HG03175 (cell line): Measurements from ENCODE around the gene HLA-G.

Experiments
- ATAC-seq: cut with Tn5 transposase; IDR thresholded peaks from one replicate; pipeline ENCODE4 v1.9.1; 2021; ENCODE audit warnings: mild to moderate bottlenecking, moderate library complexity; ENCODE audit not compliant: unreplicated experiment

Gene HLA-G

DNA sequence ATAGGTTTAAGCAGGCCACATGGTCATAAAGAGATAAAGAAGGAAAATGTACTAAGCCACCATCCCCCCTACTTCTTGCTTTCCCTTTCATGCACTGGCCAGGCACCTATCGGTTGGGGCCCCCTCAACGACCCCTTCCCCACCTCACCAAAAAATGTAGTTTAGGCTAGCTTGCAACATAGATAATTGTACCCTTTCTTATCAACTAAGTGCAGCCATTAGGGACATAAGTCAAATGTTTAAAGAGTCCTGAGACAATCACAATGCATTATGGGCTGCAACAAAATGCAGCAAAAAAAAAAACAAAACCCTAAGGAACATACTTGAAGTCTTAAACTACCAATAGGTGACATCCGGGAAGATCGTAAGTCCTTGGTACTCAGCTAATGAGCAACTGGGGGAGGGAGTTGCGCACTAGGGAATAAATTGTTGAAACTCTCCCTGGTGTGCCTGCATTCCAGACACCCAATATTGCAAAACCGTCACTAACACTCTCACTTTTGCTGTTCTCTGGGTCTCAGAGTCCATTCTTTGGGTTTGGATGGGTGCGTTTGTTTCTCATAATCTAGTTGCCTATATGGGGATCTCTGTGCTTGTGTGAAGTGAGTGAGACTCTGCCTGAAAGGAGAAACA is 12.4 kb upstream of the HLA-G start:
- ATAC-seq, result no peak

DNA sequence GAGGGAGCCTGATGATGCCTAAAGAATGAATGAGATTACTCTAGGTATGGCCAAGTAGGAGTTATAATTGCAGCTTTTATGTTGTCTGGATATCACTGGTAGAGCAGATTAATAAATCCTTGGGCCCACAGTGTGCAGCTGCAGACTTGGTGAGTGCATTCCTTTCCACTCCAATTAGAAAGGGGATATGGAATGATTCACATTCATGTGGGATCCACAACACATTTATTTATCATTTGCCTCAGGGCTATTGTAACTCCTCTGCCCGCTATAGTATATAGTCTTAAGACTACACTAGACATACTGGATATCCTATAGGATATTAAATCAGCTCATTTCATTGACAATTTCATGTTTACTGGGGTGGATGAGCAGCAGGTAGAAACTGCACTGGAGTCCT is 11.6 kb upstream of the HLA-G start:
- ATAC-seq, result no peak

DNA sequence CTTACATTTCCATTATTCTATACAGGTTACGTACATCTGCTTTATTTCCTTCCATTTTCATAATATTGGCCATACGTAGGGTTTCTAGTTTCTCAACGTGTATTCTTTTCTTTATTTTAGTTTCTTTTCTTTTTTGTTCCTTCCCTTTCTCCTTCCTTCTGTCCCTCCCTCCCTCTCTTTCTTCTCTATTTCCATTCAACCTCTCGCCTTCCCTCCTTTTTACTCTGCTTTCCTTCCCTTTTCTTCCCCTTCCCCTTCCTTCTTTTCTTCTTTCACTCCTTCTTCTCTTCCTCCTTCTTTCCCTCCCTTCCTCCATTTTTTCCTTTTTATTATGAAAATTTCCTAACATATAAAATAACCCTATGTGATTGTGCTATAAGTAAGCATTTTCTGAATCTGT is 8.7 kb upstream of the HLA-G start:
- no peak for ATAC-seq

DNA sequence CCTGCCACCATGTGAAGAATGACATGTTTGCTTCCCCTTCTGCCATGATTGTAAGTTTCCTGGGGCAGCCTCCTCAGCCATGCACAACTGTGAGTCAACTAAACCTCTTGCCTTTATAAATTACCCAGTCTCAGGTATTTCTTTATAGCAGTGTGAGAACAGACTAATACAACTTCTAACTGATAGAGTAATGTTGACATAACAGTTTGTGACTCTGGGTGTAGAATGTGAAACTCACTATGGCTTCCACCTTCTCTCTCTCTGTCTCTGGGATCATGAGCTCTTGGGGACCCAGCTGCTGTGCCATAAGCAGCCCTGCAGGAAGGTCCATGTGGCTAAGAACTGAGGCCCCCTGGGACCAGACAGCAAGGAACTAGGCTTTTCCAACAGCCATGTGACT is 3.5 kb upstream of the HLA-G start:
- ATAC-seq, result no peak

DNA sequence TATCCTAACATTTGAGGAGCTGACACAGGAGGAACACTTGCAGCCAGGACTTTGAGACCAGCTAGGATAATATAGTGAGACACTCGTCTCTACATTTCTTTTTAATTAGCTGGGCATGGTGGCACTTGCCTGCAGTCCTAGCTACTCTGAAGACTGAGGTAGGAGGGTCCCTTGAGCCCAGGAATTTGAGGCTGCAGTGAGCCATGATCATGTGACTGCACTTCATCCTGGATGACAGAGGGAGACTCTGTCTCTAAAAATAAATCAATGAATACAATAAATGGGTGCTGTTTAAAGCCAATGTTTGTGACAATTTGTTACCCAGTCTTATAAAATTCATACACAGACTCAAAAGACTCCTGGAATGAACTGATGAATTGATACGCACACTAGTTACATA is 1.8 kb upstream of the HLA-G start:
- ATAC-seq, result no peak

DNA sequence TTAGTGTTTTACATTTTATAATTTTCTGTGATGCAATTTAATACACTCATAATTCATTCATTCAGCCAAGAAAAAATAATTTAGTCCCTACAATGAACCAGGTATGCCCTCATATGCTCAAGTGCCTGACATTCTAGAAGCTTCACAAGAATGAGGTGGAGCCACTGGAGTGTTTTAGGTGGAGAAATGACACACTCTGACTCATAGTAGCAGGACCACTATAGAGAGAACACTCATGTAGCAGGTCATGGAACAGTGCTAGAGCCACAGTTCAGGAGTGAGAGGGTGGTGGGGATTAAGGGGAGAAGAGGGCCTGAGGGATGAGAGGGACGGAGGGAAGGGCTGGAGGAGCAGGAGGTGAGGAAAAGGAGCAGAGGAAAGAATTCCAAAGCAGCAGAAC is 1.4 kb upstream of the HLA-G start:
- no peak for ATAC-seq

DNA sequence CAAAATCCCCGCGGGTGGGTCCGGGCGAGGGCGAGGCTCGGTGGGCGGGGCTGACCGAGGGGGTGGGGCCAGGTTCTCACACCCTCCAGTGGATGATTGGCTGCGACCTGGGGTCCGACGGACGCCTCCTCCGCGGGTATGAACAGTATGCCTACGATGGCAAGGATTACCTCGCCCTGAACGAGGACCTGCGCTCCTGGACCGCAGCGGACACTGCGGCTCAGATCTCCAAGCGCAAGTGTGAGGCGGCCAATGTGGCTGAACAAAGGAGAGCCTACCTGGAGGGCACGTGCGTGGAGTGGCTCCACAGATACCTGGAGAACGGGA is 809 bp downstream of the HLA-G start:
- no peak for ATAC-seq

DNA sequence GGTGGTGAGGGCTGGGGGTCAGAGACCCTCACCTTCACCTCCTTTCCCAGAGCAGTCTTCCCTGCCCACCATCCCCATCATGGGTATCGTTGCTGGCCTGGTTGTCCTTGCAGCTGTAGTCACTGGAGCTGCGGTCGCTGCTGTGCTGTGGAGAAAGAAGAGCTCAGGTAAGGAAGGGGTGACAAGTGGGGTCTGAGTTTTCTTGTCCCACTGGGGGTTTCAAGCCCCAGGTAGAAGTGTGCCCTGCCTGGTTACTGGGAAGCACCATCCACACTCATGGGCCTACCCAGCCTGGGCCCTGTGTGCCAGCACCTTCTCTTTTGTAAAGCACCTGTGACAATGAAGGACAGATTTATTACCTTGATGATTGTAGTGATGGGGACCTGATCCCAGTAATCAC is 2.1 kb downstream of the HLA-G start:
- ATAC-seq, result no peak

DNA sequence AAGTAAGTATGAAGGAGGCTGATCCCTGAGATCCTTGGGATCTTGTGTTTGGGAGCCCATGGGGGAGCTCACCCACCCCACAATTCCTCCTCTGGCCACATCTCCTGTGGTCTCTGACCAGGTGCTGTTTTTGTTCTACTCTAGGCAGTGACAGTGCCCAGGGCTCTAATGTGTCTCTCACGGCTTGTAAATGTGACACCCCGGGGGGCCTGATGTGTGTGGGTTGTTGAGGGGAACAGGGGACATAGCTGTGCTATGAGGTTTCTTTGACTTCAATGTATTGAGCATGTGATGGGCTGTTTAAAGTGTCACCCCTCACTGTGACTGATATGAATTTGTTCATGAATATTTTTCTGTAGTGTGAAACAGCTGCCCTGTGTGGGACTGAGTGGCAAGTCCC is 2.8 kb downstream of the HLA-G start:
- ATAC-seq, result no peak

DNA sequence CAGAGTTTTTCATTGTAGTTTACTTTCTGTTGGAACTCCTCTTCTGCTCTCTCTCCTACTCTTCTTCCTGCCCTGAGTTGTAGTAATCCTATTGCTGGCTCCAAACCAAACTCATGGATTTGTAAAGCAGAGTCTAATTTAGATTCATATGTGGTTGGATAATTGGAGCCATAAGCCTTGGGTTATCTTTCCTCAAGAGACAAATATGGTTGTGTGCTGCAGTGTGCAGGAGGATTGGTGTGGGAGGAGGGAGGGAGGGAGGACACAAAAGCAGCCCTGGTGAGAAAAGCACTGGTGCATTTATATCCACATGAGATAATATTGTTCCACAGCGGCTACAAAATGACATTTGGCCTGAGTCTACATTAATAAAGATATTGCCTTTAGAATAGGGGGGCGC is 4.2 kb downstream of the HLA-G start:
- no peak for ATAC-seq

DNA sequence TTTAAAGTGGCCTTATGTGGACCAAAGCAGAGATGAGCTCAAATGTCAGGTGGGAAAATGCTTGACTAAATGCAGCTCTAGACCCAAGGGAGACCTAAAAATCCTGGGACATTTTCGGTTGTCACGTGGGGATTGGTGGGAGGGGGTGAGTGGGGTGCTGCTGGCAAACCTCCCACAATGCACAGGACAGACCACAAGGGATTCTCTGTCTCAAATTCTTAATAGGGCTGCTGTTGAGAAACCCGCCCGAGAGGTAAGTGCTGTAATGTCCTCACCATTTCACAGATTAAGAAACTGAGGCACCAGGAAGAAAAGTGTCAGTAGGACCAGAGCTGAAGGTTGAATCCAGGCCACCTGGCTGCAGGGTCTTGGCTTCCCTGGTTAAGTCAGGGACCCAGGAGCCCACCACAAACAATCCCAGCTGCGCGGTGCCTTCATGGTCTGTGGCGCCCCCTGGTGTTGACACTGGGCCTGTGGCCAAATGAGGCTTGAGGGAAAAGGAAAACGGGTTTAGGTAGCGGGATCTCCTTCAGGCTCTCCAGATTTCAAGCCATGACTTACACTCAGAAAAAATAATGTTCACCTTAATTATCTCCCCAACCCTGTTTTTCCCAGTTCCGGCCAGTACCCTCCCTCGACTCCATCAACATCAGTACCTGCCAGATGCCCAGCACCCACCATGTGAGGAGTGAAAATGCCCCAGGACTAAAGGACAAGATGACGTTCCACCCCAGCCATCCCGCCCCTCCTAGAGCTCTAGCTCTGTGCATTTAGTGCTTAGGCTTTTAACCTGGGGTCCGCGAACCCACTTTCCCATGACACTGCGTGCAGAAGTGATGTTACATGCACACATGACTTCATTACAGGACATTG is 7.2 kb downstream of the HLA-G start:
- ATAC-seq, result no peak

DNA sequence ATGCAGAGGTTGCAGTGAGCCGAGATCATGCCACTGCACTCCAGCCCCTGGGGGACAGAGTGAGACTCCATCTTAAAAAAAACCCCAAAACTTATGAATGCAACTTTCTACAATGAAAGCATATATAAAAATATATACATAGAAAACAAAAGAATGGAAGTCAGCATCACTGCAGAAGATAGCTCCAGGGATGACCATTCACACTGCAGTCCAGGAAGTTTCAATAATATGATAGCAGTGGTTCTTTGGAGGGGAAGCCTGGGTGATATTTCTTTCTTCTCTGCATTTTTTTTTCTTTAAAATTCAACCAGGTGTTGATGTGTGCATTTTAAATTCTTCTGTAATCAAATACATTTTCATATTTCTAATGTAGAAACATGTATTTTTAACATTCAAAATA is 12.3 kb downstream of the HLA-G start:
- ATAC-seq, result no peak

DNA sequence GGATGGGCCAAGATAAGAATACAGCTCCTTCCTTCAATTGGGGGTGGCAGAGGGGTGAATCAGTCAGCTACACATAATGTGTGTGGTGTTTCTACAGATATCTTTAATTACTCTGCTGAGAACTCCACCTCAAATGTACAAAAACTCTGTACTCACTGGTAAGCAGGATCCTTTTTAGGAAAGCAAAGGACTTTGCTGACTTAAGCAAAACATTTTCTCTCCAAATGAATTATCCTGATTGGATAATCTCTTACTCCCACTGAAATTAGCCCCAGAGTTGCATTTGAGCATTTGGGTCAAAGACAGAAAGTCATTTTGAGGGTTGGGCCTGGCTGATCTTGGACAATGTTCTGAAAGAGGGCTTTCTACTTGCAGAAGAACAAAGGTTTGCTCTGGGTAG is 13.4 kb downstream of the HLA-G start:
- ATAC-seq, result no peak

DNA sequence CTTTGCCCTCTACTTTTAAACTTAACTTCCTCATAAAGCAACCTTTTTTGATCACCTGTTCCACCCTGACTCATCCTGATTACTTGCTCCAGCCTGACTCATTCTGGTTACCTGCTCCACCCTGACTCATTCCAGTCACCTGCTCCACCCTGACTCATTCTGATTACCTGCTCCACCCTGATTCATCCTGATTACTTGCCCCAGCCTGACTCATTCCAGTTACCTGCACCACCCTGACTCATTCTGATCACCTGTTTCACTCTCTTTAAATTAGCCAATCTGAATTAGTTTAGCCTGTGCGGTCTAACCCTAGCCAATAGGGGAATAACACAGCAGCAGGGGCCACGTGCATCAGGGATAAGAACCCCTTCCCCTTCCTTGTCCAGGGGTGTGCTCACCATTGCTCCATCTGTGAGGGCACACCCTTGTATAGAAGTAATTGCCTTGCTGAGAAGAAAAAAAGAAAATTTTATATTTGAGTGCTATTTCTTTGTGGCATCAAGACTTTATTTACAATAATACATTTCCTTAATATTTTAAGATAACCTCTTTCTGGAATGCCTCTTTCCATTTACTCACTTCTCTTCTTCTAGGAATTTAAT is 17.9 kb downstream of the HLA-G start:
- no peak for ATAC-seq

DNA sequence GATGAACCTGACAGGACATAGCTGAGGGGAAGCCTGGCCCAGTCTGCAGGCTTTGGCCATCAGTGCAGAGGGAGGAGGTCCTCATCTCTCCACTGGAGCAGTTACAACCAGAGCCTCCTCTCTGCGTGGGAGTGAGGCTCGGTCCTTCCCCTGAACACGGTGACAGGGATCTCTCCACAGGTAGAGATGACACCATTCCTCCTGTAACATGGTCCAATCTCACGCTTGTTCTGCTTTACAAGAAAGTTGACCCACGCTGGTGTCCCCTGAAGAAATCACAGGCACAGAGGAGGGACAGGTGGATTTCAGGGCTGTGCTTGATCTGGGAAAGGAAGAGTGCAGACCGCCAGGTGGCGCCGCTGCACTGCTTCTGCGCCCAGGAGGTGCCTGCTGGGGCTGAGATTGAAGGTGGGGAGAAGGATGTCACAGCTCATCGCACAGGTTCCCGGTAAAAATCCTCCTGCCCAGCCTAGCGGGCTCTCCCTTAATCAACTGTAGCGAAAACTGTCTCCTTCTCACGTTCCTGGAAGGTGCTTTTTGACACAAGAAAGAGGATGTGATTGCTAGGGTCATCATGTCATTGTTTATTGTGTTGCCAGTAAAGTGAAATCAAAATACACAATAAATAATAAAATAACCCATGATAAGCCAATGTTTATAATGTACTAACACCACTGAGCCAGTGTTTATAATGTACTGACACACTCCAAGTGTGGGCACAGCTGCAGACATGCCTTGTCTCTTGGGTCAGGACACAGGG is 20.4 kb downstream of the HLA-G start:
- ATAC-seq, result no peak

DNA sequence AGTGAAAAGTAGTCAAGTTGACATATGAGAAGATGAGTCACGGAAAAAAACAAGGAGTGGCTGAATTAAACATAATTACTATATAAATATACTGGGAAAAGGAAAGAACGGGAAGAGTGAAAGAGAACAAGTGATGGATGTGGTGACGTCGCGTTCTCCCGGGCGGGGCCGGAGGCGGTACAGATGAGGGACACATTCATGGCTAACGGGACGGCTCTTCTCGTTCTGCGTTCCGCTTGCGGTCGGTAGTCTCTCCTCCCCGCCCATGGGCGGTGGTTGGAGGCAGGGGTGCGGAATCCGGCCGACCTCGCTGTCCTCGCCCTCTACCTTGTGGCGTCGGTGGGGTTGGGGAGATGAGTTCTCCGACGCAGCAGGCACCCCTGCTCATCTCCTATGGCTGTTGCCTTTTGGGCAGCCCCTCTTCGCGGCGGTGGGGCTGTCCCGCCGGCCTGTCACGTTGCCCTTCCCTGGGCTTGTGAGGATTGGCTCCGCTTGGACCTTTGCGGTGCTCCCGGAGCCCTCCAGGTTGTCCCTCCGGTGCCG is 22.5 kb downstream of the HLA-G start:
- no peak for ATAC-seq

DNA sequence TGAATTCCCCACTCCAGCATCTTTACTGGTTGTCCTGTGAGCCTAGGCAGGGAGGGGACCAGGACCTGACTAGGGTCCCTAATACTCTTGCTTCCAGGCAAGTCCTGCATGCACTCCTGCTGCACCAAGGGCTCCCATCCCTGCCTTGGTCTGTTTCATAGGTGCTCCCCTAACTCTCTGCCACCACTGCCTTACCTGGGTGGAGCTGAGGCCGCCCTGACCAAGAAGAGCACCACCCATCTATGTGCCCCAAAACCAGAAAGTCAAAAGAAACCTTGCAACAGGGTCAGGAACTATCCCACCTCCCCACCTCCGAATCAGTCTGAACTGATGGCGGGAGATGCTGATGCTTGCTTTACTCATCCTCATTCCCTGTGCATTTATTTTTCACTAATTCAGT is 23.6 kb downstream of the HLA-G start:
- ATAC-seq, result no peak

DNA sequence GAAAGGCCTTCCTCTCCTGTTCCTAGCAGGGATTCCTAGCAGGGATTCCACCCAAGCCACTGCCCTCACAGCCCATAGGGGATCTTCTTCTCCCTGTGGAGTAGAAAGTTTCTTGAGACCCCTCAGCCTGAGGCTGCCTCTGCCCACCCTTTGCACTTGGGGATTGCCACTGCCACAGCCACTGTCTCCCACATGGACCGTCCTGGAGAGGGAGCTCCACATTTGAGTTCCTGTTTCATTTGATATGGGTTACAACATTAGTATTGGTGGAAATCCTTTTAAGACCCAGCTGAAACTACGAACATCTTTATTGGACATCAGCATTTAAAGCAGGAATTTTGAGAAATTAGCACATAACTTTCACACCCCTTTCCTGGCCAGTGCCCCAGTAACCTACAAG is 25.6 kb downstream of the HLA-G start:
- no peak for ATAC-seq

DNA sequence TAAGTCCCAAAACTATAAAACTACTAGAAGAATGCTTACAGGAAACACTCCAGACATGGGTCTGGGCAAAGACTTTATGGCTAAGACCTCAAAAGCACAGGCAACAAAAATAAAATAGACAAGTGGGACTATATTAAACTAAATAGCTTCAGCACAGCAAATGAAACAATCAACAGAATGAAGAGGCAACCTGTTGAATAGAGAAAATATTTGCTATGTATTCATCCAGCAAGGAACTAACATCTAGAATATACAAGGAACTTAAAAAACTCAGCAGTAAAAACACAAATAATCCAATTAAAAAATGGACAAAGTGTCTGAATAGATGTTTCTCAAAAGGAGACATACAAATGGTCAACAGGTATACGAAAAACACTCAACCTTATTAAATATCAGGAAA is 30.4 kb downstream of the HLA-G start:
- no peak for ATAC-seq

DNA sequence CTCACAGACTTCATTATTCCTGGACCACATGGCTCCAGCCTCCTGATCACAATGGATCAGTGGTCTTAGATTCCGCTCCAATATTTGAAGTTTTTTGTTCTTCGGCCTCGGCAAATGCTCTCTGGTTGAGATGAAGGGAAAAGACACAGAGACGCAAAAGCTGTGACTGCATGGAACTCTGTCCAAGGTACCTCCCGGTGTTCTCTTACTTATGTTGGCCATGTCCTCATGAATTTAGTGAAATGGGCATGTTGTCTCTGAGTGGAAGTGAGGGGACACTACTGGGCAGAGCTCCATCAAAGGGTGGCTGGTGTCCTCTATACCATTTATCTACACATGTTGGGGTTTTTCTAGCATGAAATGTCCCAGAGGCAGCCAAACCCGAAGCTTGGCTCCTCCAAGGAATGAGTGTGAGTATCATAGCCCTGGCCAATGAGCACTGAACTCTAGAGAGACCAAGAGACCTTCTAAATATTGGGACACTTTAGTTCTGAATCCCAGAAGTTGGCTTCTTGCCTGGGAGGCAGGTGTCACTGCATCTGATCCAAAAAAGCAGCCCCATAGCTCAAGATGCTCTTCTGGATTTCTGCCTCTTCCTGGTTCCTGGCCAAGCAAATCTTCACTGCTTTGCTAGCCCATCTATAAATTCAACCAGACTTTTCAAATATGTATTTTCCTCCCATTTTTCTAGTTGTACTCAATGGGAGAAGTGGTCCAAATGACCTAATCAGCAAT is 34.1 kb downstream of the HLA-G start:
- ATAC-seq, result no peak
